ENCODE results near the gene NFATC1.

Gene NFATC1

GRCh38 chr18:79510731-79511241 lies 115.1 kb downstream of the NFATC1 start:
- DNase-seq = no peak

- no peak for DNase-seq
These were observed 115.5 kb downstream of the NFATC1 start for GRCh38 chr18:79511271-79511670.

- no peak for DNase-seq
These were observed 116.1 kb downstream of the NFATC1 start for GRCh38 chr18:79511671-79512301.

- DNase-seq = no peak
These were observed 117.0 kb downstream of the NFATC1 start for GRCh38 chr18:79512461-79513380.

- no peak for DNase-seq
These were observed 117.8 kb downstream of the NFATC1 start for GRCh38 chr18:79513381-79514081.

- no peak for DNase-seq
These were observed 119.6 kb downstream of the NFATC1 start for GRCh38 chr18:79515331-79515730.

- DNase-seq = no peak
These were observed 120.2 kb downstream of the NFATC1 start for GRCh38 chr18:79515944-79516351.

- DNase-seq = no peak
These were observed 120.8 kb downstream of the NFATC1 start for GRCh38 chr18:79516441-79516931.

- no peak for DNase-seq
These were observed 121.6 kb downstream of the NFATC1 start for GRCh38 chr18:79517341-79517740.

GRCh38 chr18:79518028-79518682 lies 122.4 kb downstream of the NFATC1 start:
- no peak for DNase-seq

- DNase-seq = no peak
These were observed 123.0 kb downstream of the NFATC1 start for GRCh38 chr18:79518683-79519128.

GRCh38 chr18:79519751-79520477 lies 124.2 kb downstream of the NFATC1 start:
- peak; percentile 33 for DNase-seq

GRCh38 chr18:79520478-79521390 lies 125.0 kb downstream of the NFATC1 start:
- DNase-seq = no peak

GRCh38 chr18:79521416-79522205 lies 125.9 kb downstream of the NFATC1 start:
- no peak for DNase-seq

- no peak for DNase-seq
These were observed 126.9 kb downstream of the NFATC1 start for GRCh38 chr18:79522451-79523205.

GRCh38 chr18:79523206-79523735 lies 127.5 kb downstream of the NFATC1 start:
- DNase-seq = no peak

- peak; percentile 6 for DNase-seq
These were observed 128.0 kb downstream of the NFATC1 start for GRCh38 chr18:79523736-79524180.

All from fibroblast of skin of right biceps (primary cell).